K562 (cell line): ENCODE measurements around the gene MGAT5. TPM values are rescaled to one million over a fixed set of nuclear protein-coding genes. Genes with fewer than 3 reads are reported as not detected.

Experiments used
- ATAC-seq: fragments of 200-7000 bp; cut with Tn5 transposase; 3 replicates; pipeline ENCODE4 v1.9.1; 2020; ENCODE audit warnings: moderate library complexity
- BruUV-seq: library from RNA; stranded (reverse); fragments of 400-500 nt; replicated peaks from 2 replicates; lab custom pipeline; 2021; lab: Mats Ljungman, UMichigan
- CTCF ChIA-PET: fragments of 300-600 bp; formaldehyde crosslinking; extraction: SDS; loops from one replicate; lab custom pipeline; 2021; ENCODE audit warnings: low intra/inter-chr PET ratio; lab: Yijun Ruan, JAX
- POLR2A ChIA-PET: fragments of 300-600, 350-650 bp; sonication (Branson Sonifier 250); formaldehyde crosslinking; extraction: SDS; loops from one replicate; lab custom pipeline; 2021; ENCODE audit warnings: antibody characterized with exemption, inconsistent platforms; lab: Yijun Ruan, JAX
- DNase-seq, 4 experiments: peaks; one replicate each; pipeline versions ENCODE4 v3.0.0 to v3.0.0-alpha.2; 2011 to 2018; ENCODE audit warnings: low spot score in 3 of 4, mixed read lengths in 3 of 4; ENCODE audit errors: extremely low read depth in 1 of 4
- FAIRE-seq: peaks from 2 replicates; lab custom pipeline; 2011; peaks lifted over from hg19 to GRCh38; lab: Jason Lieb, UNC
- H2AFZ ChIP-seq: 2 replicates; pipeline ENCODE4 v1.6.0; 2011; ENCODE audit warnings: low read depth, low read length, control low read depth, inconsistent platforms
- H3K27ac ChIP-seq: fragments of 200-600 bp; 3 replicates; pipeline ENCODE4 v1.8.0; 2011; ENCODE audit warnings: low read depth, mild to moderate bottlenecking, control low read depth, inconsistent platforms, low read length, moderate library complexity, mixed read lengths; ENCODE audit errors: extremely low read depth
- H3K27me3 ChIP-seq, 2 experiments: fragments of 300-600 bp in 1 of 2; 2 replicates in 1 of 2; 3 replicates in 1 of 2; pipeline versions ENCODE4 v1.6.0 to v1.8.0; 2011; ENCODE audit warnings: inconsistent platforms in 2 of 2, low read length in 2 of 2, mild to moderate bottlenecking in 1 of 2, mixed read lengths in 1 of 2, moderate library complexity in 1 of 2; ENCODE audit not compliant: control insufficient read depth in 2 of 2, insufficient read depth in 2 of 2
- H3K36me3 ChIP-seq: fragments of 300-600 bp; 3 replicates; pipeline ENCODE4 v1.8.0; 2011; ENCODE audit warnings: mild to moderate bottlenecking, low read length, inconsistent platforms; ENCODE audit not compliant: control insufficient read depth, insufficient read depth
- H3K4me1 ChIP-seq, 2 experiments: fragments of 200-600 bp in 1 of 2; replicated peaks in 1 of 2; 2 replicates in 1 of 2; 3 replicates in 1 of 2; pipeline versions ENCODE4 v1.5.1 to v1.8.0; 2011; ENCODE audit warnings: inconsistent platforms in 2 of 2, low read length in 2 of 2, mild to moderate bottlenecking in 1 of 2, mixed read lengths in 1 of 2, moderate library complexity in 1 of 2; ENCODE audit not compliant: control insufficient read depth in 2 of 2, insufficient read depth in 2 of 2
- H3K4me2 ChIP-seq: 2 replicates; pipeline ENCODE4 v1.6.1; 2011; ENCODE audit warnings: low read length, control low read depth, inconsistent platforms, mixed read lengths; ENCODE audit not compliant: insufficient read depth
- H3K4me3 ChIP-seq: fragments of 200-600 bp; sonication (generic), shearing (Covaris generic); 2 replicates; pipeline ENCODE4 v1.5.1; 2016; ENCODE audit warnings: control low read depth, inconsistent platforms
- H3K79me2 ChIP-seq: fragments of 200-600 bp; 3 replicates; pipeline ENCODE4 v1.8.0; 2011; ENCODE audit warnings: low read length, inconsistent platforms; ENCODE audit not compliant: control insufficient read depth, insufficient read depth
- H3K9ac ChIP-seq, 2 experiments: 2 replicates each; pipeline versions ENCODE4 v1.6.0 to v1.6.1; 2011; ENCODE audit warnings: low read depth in 2 of 2, low read length in 2 of 2, control low read depth in 1 of 2, inconsistent platforms in 1 of 2, mild to moderate bottlenecking in 1 of 2, mixed read lengths in 1 of 2; ENCODE audit not compliant: insufficient read depth in 1 of 2
- H3K9me1 ChIP-seq: one replicate; pipeline ENCODE4 v1.6.0; 2011; ENCODE audit warnings: inconsistent platforms, mild to moderate bottlenecking, low read length, moderate library complexity; ENCODE audit not compliant: control insufficient read depth, insufficient read depth
- H3K9me3 ChIP-seq: replicated peaks from 2 replicates; pipeline ENCODE4 v1.5.1; 2011; ENCODE audit warnings: low read depth, low read length, inconsistent platforms; ENCODE audit not compliant: control insufficient read depth, insufficient read depth
- H4K20me1 ChIP-seq: replicated peaks from 2 replicates; pipeline ENCODE4 v1.6.1; 2011; ENCODE audit warnings: low read length, inconsistent platforms, mixed read lengths; ENCODE audit not compliant: control insufficient read depth, insufficient read depth
- ATF3 ChIP-seq, 2 experiments: fragments of 450-650 bp in 1 of 2; sonication (generic) in 1 of 2; formaldehyde crosslinking in 1 of 2; IDR thresholded peaks in 1 of 2; conservative IDR thresholded peaks in 1 of 2; 2 replicates each; pipeline versions ENCODE4 v1.6.1 to v1.8.1; 2016 to 2023; ENCODE audit warnings: mild to moderate bottlenecking in 2 of 2, moderate library complexity in 2 of 2, inconsistent platforms in 1 of 2, missing genetic modification reagents in 1 of 2
- FOSL1 ChIP-seq: fragments of 200-800 bp; sonication (Bioruptor generic); conservative IDR thresholded peaks from 2 replicates; pipeline ENCODE4 v1.6.1; 2016; ENCODE audit warnings: missing genetic modification characterization, missing compliant biosample characterization
- HDAC3 ChIP-seq: fragments of 450-650 bp; IDR thresholded peaks from 2 replicates; pipeline ENCODE4 v1.6.1; 2018; ENCODE audit warnings: borderline replicate concordance, mild to moderate bottlenecking, moderate library complexity; ENCODE audit not compliant: partially characterized antibody
- HDGF ChIP-seq: fragments of 450-650 bp; IDR thresholded peaks from 2 replicates; pipeline ENCODE4 v1.6.1; 2016
- JUND ChIP-seq, 2 experiments: IDR thresholded peaks; 2 replicates in 1 of 2; 3 replicates in 1 of 2; pipeline ENCODE4 v1.6.1; 2011; ENCODE audit warnings: borderline replicate concordance in 2 of 2, low read depth in 2 of 2, low read length in 2 of 2, improper control_type of control experiment in 1 of 2, missing biosample characterization in 1 of 2, missing genetic modification characterization in 1 of 2, missing genetic modification reagents in 1 of 2
- KLF10 ChIP-seq: fragments of 250-450 bp; sonication (Bioruptor Pico); IDR thresholded peaks from 2 replicates; pipeline ENCODE4 v1.6.1; 2021; ENCODE audit warnings: matching md5 sums
- KLF16 ChIP-seq: IDR thresholded peaks from 2 replicates; pipeline ENCODE4 v1.6.1; 2016; ENCODE audit warnings: antibody characterized with exemption
- POLR2B ChIP-seq: fragments of 450-650 bp; IDR thresholded peaks from 2 replicates; pipeline ENCODE4 v1.6.1; 2018; ENCODE audit warnings: low read depth; ENCODE audit not compliant: partially characterized antibody
- ZBTB5 ChIP-seq: fragments of 450-650 bp; IDR thresholded peaks from 2 replicates; pipeline ENCODE4 v1.6.1; 2017; ENCODE audit warnings: antibody characterized with exemption
- ZFP1 ChIP-seq: fragments of 450-650 bp; formaldehyde crosslinking; IDR thresholded peaks from 2 replicates; pipeline ENCODE4 v1.4.0; 2020; ENCODE audit warnings: mild to moderate bottlenecking, mixed read lengths
- ZNF449 ChIP-seq: fragments of 250-450 bp; sonication (Bioruptor Pico); IDR thresholded peaks from 2 replicates; pipeline ENCODE4 v1.8.0; 2022; ENCODE audit warnings: moderate library complexity, mild to moderate bottlenecking, inconsistent platforms
- ZNF76 ChIP-seq: fragments of 250-450 bp; sonication (Bioruptor Pico); IDR thresholded peaks from 2 replicates; pipeline ENCODE4 v1.4.0; 2020; ENCODE audit warnings: mild to moderate bottlenecking, moderate library complexity, borderline replicate concordance
- WGBS: fragments of 100-300 bp; shearing (Covaris generic); methylation state at CpG from one replicate; pipeline ENCODE4 v1.1.6; 2016; ENCODE audit warnings: low coverage, mixed read lengths; ENCODE audit not compliant: insufficient coverage; ENCODE audit errors: missing lambda C conversion rate; 5-methylcytosine and 5-hydroxymethylcytosine counted together
- in situ Hi-C: fragments of 300-500 bp; cut with MboI; formaldehyde crosslinking; loops from 4 replicates; pipeline ENCODE4 v1.15.0; 2018; ENCODE audit warnings: inconsistent platforms, mixed read lengths
- intact Hi-C: fragments of 100-400 bp; cut with micrococcal nuclease; formaldehyde crosslinking; loops from 2 replicates; pipeline ENCODE4 v1.14.2; 2022
- polyA plus RNA-seq, 8 experiments: library from polyadenylated mRNA; depleted of rRNA in 4 of 8; stranded (reverse) in 5 of 8; unstranded in 3 of 8; fragments of >200 nt; fragmentation: Nextera tagmentation in 2 of 8; fragmentation: Illumina TruSeq in 1 of 8; extraction: Ambion mirVana in 2 of 8; extraction: Trizol in 1 of 8; gene quantifications; 2 replicates each; pipeline versions ENCODE4 v1.2.1 to v1.2.3, GENCODE V29; 2011 to 2014; ENCODE audit warnings: inconsistent platforms in 1 of 8, missing spikeins in 1 of 8
- total RNA-seq, 7 experiments: library from RNA; depleted of rRNA in 6 of 7; stranded (reverse); fragments of >200 nt in 6 of 7; fragmentation: Illumina TruSeq in 2 of 7; extraction: Trizol in 2 of 7; gene quantifications; 2 replicates each; pipeline versions ENCODE4 v1.2.1 to v1.2.3, GENCODE V29; 2011 to 2021; ENCODE audit warnings: low replicate concordance in 1 of 7

Gene MGAT5
- total and polyA plus RNA-seq, 9 of the 15 experiments (the other 6 are each of a cell fraction or from before 2014, with no cell fraction given) = 1.6 to 18.6 (median 11.1) TPM

- intact Hi-C loops = no loop called here
- no peaks in the 10 kb centered on the region for H3K79me2 ChIP-seq
- TF ChIP-seq KLF16 (no peak), ZNF449 (CRISPR knock-in tag) (no peak), ZFP1 (CRISPR knock-in tag) (no peak), POLR2B (no peak), JUND (IDR thresholded peaks at IDR 0.05; ENCODE audit: borderline replicate concordance, low read depth, low read length) (peak; percentile 48; the same call in 1 of the 2 replicates), JUND (tag; IDR thresholded peaks at IDR 0.05; ENCODE audit: borderline replicate concordance, low read depth, low read length) (no peak), KLF10 (CRISPR knock-in tag) (no peak), ZBTB5 (no peak), HDAC3 (no peak), HDGF (no peak), ATF3 (IDR thresholded peaks at IDR 0.05) (peak; percentile 27; the same call in 1 of the 2 replicates), ATF3 (CRISPR knock-in tag; conservative IDR thresholded peaks at IDR 0.05) (no peak), ZNF76 (no peak), FOSL1 (peak; percentile 84)
- TF ChIP-seq, all 486 proteins: peak for 3
- DNase-seq (no peak), FAIRE-seq (no peak), ATAC-seq (no peak)
- no peaks in the 10 kb centered on the region for H3K27me3 ChIP-seq
- no peaks in the 10 kb centered on the region for H3K4me1 ChIP-seq
- H3K9ac ChIP-seq = no peak overlapping the region
- H3K4me3 ChIP-seq = no peak overlapping the region
- no peaks in the 10 kb centered on the region for H3K9me1 ChIP-seq
- in situ Hi-C loops = no loop called here
- no peaks in the 10 kb centered on the region for H4K20me1 ChIP-seq
- no peaks in the 10 kb centered on the region for H3K9me3 ChIP-seq
- no TSS peak for BruUV-seq
- H3K4me2 ChIP-seq = no peak overlapping the region
- POLR2A ChIA-PET = interaction anchor here (0.9 kb wide), 1 partner anchor 10 kb away, joined by 4 read pairs; no protein-coding TSS in a partner anchor
- CTCF ChIA-PET = no interaction called here
- H3K27ac ChIP-seq = no peak overlapping the region
- 18% methylated on average over 8 of the region's 8 CpGs for WGBS
- no peak overlapping the region for H2AFZ ChIP-seq
- H3K36me3 ChIP-seq = no peaks in the 10 kb centered on the region
These were observed 47.4 kb downstream of the MGAT5 start for GRCh38 chr2:134301099-134301927.
